Inferior parietal cortex (tissue), 1 donor: ENCODE measurements around the gene KIF23.
"Not testable (repeated sequence)": the region's sequence is repeated elsewhere in the genome, so short reads cannot be mapped to it uniquely, and the experiment has no call there.

Experiments
- DNase-seq: peaks from one replicate; pipeline ENCODE4 v3.0.0-alpha.2; 2016; ENCODE audit errors: extremely low spot score

Gene KIF23

GRCh38 chr15:69434679-69435078 is 20.5 kb downstream of the KIF23 start:
- DNase-seq: no peak

GRCh38 chr15:69435985-69436384 is 21.8 kb downstream of the KIF23 start:
- no peak for DNase-seq

- DNase-seq: no peak
These were observed 22.8 kb downstream of the KIF23 start for GRCh38 chr15:69436951-69437350.

DNA sequence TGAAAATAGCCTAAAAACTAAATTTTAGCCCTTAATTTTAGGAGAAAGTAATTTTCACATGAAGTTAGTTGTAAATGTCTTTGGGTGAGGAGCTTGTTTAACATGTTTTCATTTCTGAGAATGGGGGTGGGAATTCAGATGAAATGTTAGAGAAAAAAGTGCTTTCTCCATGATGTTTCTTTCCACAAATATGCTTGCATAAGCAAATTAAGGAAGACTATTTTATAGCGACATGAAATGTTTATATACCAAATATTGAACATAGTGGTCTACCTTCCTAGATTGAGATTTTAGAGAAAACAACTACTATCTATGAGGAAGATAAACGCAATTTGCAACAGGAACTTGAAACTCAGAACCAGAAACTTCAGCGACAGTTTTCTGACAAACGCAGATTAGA is 25.5 kb downstream of the KIF23 start:
- no peak for DNase-seq

- no peak for DNase-seq
These were observed 29.0 kb downstream of the KIF23 start for GRCh38 chr15:69443032-69443611.

DNA sequence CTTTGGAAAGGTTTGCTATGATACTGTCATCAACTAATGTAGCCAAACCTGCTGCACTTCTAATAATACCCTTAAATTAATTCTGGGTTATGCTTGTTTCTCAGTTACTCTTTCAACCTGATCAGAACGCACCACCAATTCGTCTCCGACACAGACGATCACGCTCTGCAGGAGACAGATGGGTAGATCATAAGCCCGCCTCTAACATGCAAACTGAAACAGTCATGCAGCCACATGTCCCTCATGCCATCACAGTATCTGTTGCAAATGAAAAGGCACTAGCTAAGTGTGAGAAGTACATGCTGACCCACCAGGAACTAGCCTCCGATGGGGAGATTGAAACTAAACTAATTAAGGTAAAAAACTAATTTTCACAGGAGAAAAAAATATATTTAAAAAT is 30.5 kb downstream of the KIF23 start:
- no peak for DNase-seq

GRCh38 chr15:69446953-69447352 is 32.8 kb downstream of the KIF23 start:
- DNase-seq: no peak

GRCh38 chr15:69450221-69450620 is 36.1 kb downstream of the KIF23 start:
- not testable (repeated sequence) for DNase-seq

- DNase-seq: no peak
These were observed 37.0 kb downstream of the KIF23 start for GRCh38 chr15:69450968-69451695.

DNA sequence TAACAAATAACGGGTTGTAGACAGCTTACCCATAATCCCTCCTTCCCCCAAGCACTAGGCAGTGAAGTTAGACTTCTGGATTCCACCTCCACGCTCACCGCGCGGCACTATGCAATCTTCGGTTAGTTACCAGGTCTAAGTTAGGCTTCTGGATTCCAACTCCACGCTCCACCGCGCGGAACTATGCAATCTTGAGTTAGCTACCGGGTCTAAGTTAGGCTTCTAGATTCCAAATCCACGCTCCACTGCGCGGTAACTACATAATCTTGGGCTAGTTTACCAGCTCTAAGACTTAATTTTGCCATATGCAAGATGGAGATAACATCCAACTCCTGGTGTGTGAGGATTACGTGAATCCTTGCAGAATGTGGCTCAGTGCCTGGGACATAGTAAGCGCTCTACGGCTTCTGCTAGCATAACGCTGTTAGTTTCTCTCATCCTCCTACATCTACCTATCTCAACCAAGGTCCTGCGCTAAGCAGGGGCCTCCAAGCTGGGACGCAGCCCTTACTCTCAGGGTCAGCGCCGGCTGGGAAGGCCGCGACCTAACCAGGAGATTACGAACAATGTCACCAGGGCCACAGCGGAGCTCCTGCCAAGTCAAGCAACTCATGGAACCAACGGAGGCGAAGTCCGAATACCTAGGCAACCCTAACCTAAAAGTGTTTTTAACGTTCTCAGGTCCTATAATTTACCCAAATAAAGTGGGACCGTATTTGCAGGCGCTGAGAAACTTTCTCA is 38.0 kb downstream of the KIF23 start:
- peak; percentile 66 for DNase-seq

DNA sequence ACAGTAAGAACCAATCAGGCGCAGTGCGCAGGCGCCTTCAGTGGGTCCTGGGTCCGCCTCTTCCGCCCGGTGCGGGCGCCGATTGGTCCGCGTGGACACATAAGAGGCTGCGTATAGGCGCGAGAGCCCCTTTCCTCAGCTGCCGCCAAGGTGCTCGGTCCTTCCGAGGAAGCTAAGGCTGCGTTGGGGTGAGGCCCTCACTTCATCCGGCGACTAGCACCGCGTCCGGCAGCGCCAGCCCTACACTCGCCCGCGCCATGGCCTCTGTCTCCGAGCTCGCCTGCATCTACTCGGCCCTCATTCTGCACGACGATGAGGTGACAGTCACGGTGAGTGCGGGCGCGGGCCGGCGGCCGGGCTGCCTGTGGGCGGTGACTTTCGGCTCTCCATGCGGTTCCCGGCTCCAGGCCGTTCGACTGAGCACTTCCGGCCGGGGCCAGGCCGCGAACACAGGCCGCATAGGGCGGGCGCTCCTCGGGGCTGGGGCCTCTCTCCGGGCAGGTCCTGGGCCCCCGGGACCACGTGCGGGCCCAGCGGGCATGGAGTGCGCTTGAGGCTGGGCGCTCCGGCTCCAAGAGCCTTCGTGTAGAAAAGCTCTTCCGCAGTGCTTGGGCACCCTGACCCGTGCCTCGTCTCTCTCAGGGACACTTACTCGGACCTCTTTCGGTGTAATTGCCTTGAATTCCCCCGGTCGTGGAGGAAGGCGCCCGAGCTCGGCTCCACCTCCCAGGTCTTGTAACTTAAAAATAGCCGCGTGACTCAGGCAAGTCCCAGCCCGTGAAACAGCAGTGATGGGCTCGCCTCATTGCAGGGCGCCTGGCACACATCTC is 38.8 kb downstream of the KIF23 start, which contains the start of gene RPLP1:
TSS of gene RPLP1 (plus strand) at position 127 of the 830 bp plus-strand sequence. CDS start at position 258, 131 bp downstream.
- DNase-seq: peak; percentile 99

GRCh38 chr15:69454953-69455352 is 40.8 kb downstream of the KIF23 start:
- no peak for DNase-seq

DNA sequence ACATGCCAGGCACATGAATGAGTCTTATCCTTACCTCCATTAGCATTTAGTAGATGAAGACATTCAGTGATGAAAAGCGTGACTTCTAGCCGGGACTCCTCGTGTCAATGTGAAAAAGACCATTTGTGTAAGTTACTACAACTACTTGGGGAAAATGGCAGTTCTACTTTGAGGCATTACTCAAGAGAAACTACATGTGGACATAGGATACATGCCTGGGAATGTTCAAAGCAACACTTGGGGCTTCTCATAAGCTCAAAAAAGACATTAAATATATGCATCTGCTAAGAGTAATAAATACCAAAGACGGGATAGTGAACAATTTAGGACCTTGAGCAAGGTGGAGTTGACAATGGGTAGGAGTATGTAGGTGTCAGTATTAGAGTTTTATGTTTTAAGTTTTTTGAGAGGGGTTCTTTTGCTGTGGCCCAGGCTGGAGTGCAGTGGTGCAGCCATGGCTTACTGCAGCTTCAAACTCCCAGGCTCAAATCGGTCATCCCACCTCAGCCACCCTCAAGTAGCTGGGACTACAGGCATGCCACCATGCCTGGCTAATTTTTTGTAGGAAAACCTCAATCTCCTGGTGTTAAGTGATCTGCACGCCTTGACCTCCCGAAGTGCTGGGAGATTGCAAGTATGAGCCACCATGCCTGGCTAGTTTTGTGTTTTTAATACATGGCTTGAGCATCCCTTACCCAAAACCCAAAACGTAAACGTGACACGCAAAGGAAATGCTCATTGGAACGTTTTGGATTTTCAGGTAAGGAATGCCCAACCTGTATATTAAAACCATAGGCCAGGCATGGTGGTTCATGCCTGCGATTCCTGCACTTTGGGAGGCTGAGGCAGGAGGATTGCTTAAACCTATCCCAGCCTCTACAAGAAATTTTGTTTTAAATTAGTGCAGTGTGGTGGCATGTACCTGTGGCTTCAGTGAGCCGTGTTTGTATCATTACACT is 42.3 kb downstream of the KIF23 start:
- DNase-seq: no peak

DNA sequence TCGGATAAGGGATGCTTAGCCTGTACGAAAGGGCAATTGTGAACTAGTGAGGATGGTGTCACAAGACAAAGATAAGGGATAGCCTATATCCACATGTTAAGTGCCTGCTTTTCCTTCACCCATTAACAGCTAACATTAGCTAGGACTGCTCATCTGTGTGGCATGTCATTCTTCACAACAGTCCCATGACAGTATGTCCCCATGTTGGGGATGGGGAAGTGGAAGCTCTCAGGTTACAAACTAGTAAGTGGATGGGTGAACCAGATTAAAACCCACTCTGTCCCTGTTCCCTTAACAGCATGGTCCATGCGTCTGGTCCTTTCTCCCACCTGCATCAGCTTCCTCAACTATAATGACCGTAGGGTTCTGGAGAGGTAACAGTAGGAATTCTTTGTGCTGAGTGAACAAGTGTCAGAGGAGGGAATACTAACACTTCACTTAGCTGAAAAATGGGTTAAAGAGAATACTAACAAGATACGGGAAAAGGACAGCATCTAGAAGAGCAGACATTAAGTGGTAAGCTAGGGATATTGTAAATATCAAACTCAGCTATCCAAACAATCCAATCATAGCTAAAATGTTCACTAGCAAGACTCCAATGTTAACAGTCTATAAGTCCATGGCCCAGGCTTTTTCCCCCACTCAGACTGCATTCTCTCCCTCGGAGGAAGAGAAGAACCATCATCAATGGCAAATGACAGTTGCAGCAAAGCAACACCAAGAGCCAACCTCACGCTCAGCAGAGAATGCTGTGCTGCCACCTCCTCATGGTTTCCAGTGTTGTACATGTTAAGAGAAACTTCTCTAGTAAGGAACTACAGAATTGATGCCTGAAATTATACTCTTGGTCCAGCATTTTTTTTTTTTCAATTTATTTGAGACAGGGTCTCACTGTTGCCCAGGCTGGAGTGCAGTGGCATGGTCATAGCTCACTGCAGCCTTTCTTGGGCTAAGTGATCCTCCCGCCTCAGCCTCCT is 43.4 kb downstream of the KIF23 start:
- DNase-seq: no peak

DNA sequence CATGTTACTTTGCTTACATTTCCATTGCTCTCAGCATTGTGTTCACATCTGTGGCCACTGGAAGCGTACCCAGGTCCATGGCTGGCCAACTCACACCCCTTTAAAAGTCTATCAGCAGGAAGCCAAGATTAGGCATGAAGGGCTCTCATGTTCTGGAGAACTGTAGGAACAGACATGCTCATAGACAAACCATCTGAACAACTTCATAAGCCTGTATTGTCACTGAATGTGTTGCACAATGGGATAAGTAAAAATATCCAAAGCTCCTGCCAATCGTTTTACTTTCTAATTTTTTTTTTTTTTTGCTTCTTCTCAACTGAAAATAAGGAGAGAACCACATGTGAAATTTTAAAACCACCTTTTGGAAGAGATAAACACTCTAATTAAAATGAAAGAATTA is 44.9 kb downstream of the KIF23 start:
- DNase-seq: no peak

GRCh38 chr15:69460481-69460880 is 46.3 kb downstream of the KIF23 start:
- DNase-seq: no peak

DNA sequence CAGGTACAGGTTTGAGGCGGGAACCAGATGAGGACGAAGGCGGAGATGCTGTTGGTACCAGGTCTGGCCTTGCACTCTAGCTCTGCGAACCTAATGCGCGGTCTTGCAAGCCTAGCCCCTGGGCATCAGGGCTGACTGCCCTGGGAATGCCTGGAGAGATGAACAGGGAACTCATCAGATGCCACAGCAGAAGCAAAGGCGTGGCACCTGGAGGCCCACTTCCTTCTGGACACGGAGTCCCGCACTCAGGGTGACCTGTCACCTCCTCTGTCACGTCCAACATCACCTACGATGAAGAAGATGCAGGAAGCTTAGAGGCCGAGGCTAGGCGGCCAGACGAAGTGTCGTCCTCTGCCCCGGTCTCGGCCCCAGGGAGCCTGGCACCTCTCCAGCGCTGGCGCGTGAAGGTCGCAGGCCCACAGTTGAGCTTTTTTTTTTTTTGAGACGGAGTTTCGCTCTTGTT is 47.9 kb downstream of the KIF23 start:
- no peak for DNase-seq

GRCh38 chr15:69462493-69463181 is 48.5 kb downstream of the KIF23 start:
- peak; percentile 97 for DNase-seq
